ENCODE results near the gene MICAL3.

Gene MICAL3

GRCh38 chr22:17794726-17795542, 229.4 kb downstream of the MICAL3 start:
- DNase-seq (ENCODE audit: low read depth) = no peak

GRCh38 chr22:17792854-17793434, 231.4 kb downstream of the MICAL3 start:
- no peak for DNase-seq (ENCODE audit: low read depth)

DNA sequence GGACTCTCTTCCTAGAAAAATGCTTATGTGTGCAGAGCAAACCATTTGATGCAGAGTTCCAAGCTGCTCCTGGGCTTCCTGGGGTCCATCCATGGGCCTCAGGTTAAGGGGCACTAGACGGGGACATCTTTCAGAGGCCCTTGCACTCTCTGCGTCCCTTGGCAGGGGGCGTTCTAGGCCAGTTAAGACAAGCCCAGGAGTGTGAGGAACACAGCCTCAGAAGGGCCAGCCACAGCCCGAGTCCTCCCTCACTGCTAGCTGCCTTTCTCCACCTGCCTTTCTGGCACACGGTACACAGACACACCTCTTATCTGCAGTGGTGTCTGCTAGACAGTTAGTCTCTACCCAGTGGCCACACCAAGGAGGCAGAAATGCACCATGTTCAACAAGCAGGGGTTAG, 232.1 kb downstream of the MICAL3 start:
- no peak for DNase-seq (ENCODE audit: low read depth)

- DNase-seq (ENCODE audit: low read depth) = no peak
Measured at GRCh38 chr22:17791196-17791595, 233.2 kb downstream of the MICAL3 start.

DNA sequence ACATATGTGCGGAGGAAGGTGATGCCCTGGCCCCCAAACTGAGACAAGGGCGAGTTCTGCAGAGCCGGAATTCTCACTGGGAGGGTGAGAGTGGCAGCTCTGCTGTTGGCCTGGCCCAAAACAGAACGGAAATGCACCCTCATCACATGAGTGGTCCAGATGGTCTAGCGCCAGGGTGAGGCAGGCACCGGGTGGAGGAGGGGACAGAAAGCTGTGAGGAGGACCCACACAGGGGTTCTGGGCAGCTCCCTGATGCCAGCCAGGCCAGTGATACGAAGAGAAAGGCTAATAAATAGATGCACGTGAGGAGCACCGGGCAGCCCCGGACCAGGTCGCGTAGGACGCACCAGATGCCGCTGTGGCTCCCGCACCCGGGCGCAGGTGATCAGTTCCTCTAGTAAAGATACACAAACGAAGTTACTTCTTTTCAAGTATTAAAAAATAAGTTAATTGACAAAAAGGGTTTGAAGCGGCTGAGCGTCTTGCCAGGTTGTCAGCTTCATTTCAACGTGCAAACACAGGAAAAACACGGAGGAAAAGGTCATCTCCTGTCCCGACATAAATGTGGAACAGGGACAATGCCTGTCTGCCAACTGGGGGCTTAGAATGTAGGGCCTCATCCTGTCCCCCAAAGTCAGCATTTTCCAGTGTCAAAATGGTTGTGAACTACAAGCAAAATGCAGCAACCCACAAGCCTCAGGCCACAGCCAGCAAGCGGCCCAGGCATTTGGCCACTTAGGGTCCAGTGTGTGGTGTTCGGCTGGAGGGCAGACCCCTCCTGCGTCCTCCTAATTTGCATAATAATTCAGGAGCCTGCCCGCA, 234.8 kb downstream of the MICAL3 start:
- DNase-seq (ENCODE audit: low read depth) = no peak

- DNase-seq (ENCODE audit: low read depth) = no peak
Measured at GRCh38 chr22:17788528-17789378, 235.6 kb downstream of the MICAL3 start.

DNA sequence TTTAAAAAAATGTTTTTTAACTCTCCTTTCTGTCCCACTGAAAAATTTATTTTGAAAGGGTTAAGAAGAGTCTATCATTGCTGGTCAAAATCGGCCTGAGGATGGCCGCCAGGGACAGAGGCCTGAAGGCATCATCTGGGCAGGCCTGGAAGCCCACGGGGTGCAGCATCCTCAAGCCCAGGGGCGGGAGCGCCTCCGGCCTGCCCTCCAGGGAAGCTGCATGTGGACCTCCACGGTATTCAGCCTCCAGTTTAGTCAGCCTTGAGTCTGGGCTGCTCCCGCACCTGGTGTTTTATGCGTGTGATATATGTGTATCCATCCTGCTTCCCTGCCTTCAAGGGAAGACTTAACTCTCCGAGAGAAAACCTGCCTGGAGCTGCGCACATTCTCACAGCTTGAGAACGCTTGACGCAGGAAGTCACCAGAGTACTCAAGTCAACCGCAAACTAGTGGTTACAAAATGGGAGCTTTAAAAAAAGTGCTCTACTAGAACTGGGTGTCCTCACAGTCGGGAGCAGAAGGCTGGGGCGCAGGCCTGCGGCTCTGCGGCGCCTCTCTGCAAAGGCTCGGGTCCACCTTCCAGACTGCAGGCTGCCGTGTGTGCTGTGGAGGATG, 236.5 kb downstream of the MICAL3 start:
- DNase-seq (ENCODE audit: low read depth) = no peak

- DNase-seq (ENCODE audit: low read depth) = no peak
Measured at GRCh38 chr22:17787241-17787640, 237.1 kb downstream of the MICAL3 start.

GRCh38 chr22:17786435-17787161, 237.8 kb downstream of the MICAL3 start:
- no peak for DNase-seq (ENCODE audit: low read depth)

- no peak for DNase-seq (ENCODE audit: low read depth)
Measured at GRCh38 chr22:17785185-17786184, 238.9 kb downstream of the MICAL3 start.

DNA sequence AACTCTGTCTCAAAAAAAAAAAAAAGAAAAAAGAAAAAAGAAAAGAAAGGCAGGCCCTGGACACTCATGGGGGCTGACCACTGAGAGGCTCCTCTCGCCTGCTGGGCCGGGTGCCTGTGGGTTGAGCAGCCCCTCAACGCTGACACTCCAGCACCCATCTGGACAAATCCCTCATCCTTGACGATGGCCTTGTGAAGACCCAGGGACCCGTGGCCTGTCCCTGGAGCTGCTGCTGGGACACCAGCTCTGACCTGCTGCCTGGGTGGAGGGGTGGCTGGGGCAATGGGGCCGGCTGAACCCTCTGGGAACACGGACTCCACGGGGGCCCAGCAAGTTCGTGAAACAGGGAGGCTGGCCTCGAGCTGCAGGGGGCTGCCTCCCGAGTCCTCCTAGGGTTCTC, 239.6 kb downstream of the MICAL3 start:
- no peak for DNase-seq (ENCODE audit: low read depth)

- DNase-seq (ENCODE audit: low read depth) = no peak
Measured at GRCh38 chr22:17783773-17784480, 240.4 kb downstream of the MICAL3 start.

GRCh38 chr22:17783312-17783711, 241.0 kb downstream of the MICAL3 start:
- no peak for DNase-seq (ENCODE audit: low read depth)

GRCh38 chr22:17782621-17783020, 241.7 kb downstream of the MICAL3 start:
- no peak for DNase-seq (ENCODE audit: low read depth)

- no peak for DNase-seq (ENCODE audit: low read depth)
Measured at GRCh38 chr22:17782158-17782557, 242.2 kb downstream of the MICAL3 start.

DNA sequence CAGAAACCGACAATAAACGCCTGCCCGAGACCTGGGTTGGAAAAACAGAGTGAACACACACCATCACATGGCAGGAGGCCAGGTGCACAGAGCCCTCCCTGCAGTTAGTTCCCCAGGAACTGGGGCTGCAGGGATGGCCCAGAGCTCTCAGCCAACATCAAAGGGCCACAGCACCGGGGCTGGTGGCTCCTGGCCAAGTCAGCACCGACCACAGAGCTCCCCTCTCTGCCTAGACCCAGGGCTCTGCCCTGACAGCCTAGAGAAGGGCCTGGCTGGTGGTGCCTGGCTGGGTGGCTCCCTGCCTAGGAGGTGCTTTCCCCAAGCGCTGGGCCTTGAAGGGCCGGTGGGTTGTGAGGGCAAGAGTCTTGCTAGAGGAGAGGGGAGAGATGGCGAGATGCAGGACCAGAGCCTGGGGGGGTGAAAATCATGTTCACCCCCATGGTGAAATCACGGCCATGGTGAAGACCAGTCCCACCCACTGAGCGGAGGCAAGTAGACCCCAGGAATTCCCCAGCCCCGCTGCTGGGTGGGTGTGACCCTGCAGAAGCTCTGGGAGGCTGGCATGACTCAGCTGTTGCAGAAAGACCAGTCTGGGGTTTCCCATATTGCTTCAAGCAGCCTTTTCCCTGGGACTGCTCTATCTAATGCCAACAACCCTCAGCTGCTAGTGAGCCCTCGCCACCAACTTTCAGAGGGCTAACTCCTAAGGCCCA, 242.9 kb downstream of the MICAL3 start:
- DNase-seq (ENCODE audit: low read depth) = peak; percentile 51

GRCh38 chr22:17780741-17781318, 243.5 kb downstream of the MICAL3 start:
- DNase-seq (ENCODE audit: low read depth) = no peak

All from GM04503 (cell line).